CMK (cell line): ENCODE measurements around the gene ZNRF1.

Experiments used
- DNase-seq: peaks from one replicate; pipeline ENCODE4 v3.0.0-alpha.2; 2010; ENCODE audit warnings: low read depth

Gene ZNRF1

GRCh38 chr16:75152635-75153034 lies 153.8 kb downstream of the ZNRF1 start:
- DNase-seq: no peak

- DNase-seq: no peak
Measured at GRCh38 chr16:75160386-75160785, 161.6 kb downstream of the ZNRF1 start.
